Left ventricle myocardium superior (tissue), 1 donor: Measurements from ENCODE around the gene CELA2B. TPM values are rescaled to one million over a fixed set of nuclear protein-coding genes. Genes with fewer than 3 reads are reported as not detected.
A peak's percentile ranks its signal among the peaks of the same experiment; 100 is the strongest.
"Not testable (repeated sequence)": the region's sequence is repeated elsewhere in the genome, so short reads cannot be mapped to it uniquely, and the experiment has no call there.

ENCODE experiments used
- ATAC-seq: fragments of 200-7000 bp; cut with Tn5 transposase; one replicate; pipeline ENCODE4 v1.9.1; 2020; ENCODE audit warnings: mild to moderate bottlenecking, moderate library complexity
- DNase-seq: peaks from one replicate; pipeline ENCODE4 v3.0.0-alpha.2; 2020
- intact Hi-C: fragments of 100-400 bp; cut with micrococcal nuclease; formaldehyde crosslinking; loops from one replicate; pipeline ENCODE4 v1.11.0; 2022
- total RNA-seq: library from RNA; stranded (reverse); fragmentation: NEBNext Ultra II Directional; extraction: Animal tissue kit (Norgen Biotek cat#: 25700); gene quantifications from one replicate; pipeline ENCODE4 v1.2.1, GENCODE V29; 2021
- donor health status: DM: no; HTN: yes; CAD: no; lungs with severe emphysema.

The CELA2B gene
- total RNA-seq, 1 donor from 2014 or later, result not detected

DNA sequence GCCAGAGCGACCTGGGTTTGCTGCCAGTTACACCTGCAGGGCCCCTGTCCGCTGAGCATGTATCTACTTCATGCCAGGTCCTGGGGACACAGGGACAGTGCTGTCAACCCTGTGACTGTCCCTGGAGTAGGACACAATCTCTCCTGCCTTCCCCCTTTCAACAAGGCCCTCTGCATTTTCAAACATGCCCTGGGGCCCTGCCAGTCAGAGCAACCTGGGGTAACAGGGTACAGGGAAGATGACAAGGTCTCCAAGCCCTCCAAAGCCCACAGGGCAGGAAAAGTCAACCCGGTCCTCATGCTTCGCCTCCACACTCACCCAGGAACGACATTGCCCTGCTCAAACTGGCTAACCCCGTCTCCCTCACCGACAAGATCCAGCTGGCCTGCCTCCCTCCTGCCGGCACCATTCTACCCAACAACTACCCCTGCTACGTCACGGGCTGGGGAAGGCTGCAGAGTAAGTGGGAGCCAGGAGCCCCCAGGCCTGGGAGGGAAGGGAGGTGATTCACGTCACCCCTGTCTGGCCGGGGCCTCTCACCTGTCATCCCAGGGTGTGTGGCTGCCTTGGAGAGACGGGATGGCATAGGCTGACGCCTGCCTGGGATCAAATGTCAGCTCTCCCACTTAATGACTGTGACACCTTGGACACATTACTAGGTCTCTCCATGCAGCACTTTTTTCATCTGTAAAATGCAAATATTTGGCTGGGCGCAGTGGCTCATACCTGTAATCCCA lies 12.7 kb upstream of the CELA2B start:
- ATAC-seq, DNase-seq, intact Hi-C loops: not testable (repeated sequence)

DNA sequence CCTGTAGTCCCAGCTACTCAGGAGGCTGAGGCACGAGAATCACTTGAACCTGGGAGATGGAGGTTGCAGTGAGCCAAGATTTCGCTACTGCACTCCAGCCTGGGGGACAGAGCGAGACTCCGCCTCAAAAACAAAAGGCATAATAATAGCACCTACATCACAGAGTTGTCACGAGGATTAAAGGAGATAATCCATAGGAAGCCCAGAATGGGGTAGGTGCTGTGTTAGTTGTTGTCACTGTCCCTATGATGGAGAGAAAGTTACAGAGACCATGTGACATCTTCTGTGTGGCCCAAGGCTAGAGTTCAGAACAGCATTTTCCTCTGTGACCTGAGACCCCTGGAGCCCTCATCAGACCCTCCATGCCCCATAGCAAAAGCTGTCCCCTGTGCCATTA lies 12.0 kb upstream of the CELA2B start:
- ATAC-seq, DNase-seq, intact Hi-C loops: not testable (repeated sequence)

DNA sequence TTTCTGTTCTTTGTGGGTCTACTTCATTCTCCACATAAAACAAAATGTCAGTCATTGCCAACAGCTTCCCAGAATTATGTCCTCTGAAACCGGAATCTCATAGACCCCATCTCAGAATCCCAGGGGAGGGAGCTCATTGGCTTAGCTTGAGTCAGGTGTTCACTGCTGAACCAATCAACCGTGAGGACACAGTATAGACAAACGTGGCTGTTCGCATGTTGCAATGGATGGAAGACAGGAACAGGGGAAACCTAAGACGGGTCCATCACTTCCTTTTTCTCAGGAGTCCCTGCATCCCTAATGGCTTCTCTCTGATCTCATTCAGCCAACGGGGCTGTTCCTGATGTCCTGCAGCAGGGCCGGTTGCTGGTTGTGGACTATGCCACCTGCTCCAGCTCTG lies 10.2 kb upstream of the CELA2B start:
- ATAC-seq, result no peak

GRCh38 chr1:15466955-15467625 lies 8.8 kb upstream of the CELA2B start:
- ATAC-seq, intact Hi-C loops: not testable (repeated sequence)

More for the DNA sequence above, 10.2 kb upstream of the CELA2B start:
- no peak for DNase-seq
- intact Hi-C loops, result no loop called here

DNA sequence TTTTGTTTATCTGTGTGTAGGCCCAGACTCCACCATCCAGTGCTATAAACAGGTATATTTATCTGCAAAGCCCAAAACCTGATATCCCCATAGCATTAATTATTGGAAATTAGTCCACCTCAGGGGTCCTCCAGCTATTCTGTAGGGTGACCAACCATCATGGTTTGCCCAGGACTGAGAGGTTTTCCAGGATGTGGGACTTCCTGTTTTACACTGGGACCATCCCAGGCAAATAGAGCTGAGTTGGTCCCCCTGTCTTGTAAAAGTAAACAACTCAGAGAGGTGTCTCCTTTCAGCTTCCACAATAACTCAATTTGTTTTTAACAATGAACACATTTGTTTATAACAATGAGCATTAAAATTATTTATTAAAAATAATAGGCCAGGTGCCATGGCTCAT lies 7.8 kb upstream of the CELA2B start:
- no peak for ATAC-seq
- no peak for DNase-seq
- intact Hi-C loops, result no loop called here

More at GRCh38 chr1:15466955-15467625, 8.8 kb upstream of the CELA2B start:
- not testable (repeated sequence) for DNase-seq

- no peak for ATAC-seq
- no peak for DNase-seq
- intact Hi-C loops, result no loop called here
Measured at GRCh38 chr1:15469361-15469760, 6.5 kb upstream of the CELA2B start.

- DNase-seq, ATAC-seq, intact Hi-C loops: not testable (repeated sequence)
Measured at GRCh38 chr1:15469821-15470448, 6.0 kb upstream of the CELA2B start.

DNA sequence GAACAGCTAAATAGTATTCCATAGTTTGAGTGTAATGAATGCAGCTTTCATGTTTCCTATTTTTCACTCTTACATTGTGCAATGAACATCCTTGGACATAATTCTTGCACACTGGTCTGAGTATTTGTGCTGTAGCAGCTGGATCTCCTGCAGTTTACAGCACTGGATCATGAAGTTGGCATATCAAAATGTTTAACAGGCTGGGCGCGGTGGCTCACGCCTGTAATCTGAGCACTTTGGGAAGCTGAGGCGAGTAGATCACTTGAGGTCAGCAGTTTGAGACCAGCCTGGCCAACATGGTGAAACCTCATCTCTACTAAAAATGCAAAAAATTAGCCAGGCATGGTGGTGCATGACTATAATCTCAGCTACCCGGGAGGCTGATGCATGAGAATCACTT lies 4.8 kb upstream of the CELA2B start:
- intact Hi-C loops, ATAC-seq: not testable (repeated sequence)

GRCh38 chr1:15471723-15472122 lies 4.2 kb upstream of the CELA2B start:
- intact Hi-C loops, DNase-seq, ATAC-seq: not testable (repeated sequence)

More for the DNA sequence above, 4.8 kb upstream of the CELA2B start:
- not testable (repeated sequence) for DNase-seq

DNA sequence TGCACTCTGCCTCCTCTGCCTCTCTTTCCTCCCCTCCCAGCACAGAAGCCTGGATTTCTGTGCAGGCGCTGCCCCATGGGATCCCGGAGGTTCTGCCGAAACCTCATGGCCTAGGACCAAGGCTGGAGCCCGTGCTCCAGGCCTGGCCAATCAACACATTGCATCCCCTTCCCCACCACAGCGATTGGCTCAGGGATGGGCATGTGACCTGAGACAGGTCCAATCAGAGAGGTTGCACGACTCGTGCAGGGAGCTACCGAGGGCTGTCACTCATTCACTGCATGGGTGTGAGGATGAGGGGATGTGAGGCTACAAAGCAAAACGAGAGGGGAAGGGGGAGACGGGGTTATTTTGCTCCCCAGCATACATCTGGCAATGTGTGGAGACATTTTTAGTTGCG lies 3.3 kb upstream of the CELA2B start:
- DNase-seq (no peak), ATAC-seq (no peak)
- intact Hi-C loops, result no loop called here

GRCh38 chr1:15476927-15477326 lies 1.0 kb downstream of the CELA2B start:
- intact Hi-C loops, result no loop called here
- DNase-seq, result no peak
- no peak for ATAC-seq

DNA sequence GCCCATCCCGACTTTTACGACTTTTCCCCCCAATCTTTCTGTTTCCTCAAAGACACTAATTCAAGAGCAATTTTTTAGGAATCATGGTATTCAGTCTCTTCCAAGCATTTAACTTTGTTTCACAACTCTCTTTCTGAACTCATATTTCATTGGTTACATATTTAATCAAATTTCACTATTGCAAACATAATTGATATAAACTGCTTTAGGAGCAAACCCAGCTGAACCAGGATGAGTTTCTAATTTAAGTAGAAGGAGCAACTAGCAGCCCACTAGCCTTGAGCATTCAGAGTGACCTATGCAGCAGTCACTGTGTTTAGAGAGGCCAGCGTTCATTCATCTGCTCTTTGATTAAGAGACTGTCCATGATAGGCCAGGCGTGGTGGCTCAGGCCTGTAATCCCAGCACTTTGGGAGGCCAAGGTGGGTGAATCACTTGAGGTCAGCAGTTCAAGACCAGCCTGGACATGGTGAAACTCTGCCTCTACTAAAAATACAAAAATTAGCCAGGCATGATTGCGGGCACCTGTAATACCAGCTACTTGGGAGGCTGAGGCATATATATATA lies 1.8 kb downstream of the CELA2B start:
- no peak for ATAC-seq
- no peak for DNase-seq
- intact Hi-C loops, result no loop called here

- ATAC-seq, result no peak
- intact Hi-C loops, result no loop called here
Measured at GRCh38 chr1:15479654-15480347, 3.9 kb downstream of the CELA2B start.

GRCh38 chr1:15482455-15482854 lies 6.6 kb downstream of the CELA2B start:
- ATAC-seq, result peak; percentile 79
- intact Hi-C loops, DNase-seq: not testable (repeated sequence)

More at GRCh38 chr1:15479654-15480347, 3.9 kb downstream of the CELA2B start:
- DNase-seq, result no peak

GRCh38 chr1:15482983-15483543 lies 7.2 kb downstream of the CELA2B start:
- ATAC-seq, DNase-seq, intact Hi-C loops: not testable (repeated sequence)

- intact Hi-C loops, result no loop called here
- ATAC-seq (no peak), DNase-seq (no peak)
Measured at GRCh38 chr1:15483971-15484370, 8.1 kb downstream of the CELA2B start.

DNA sequence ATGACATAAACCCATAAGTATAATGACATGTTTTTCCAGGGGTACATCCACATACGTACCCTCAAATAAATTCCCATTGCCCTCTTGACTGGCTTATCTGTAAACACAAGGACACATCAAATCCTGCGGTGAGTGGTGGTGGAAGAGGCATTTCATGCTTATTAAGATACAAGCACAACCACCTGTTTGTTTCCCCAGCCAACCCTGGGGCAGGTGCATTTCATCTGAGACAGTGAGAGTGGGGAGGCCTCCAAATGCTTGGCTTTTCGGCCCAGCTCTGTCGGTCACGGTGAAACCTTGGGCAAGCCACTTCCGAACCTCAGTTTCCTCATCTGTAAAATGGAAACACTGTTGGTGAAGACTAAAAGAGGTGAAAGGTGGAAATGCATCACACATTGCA lies 8.5 kb downstream of the CELA2B start:
- intact Hi-C loops, ATAC-seq, DNase-seq: not testable (repeated sequence)

DNA sequence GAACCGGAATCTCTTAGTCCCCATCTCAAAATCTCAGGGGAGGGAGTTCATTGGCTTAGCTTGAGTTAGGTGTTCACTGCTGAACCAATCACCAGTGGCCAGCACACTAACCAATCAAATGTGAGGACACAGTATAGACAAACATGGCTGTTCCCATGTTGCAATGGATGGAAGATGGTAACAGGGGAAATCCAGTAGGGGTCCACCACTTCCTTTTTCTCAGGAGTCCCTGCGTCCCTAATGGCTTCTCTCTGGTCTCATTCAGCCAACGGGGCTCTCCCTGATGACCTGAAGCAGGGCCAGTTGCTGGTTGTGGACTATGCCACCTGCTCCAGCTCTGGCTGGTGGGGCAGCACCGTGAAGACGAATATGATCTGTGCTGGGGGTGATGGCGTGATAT lies 9.7 kb downstream of the CELA2B start:
- intact Hi-C loops, result no loop called here
- ATAC-seq (no peak), DNase-seq (no peak)
